GM12801 (cell line): ENCODE measurements around the gene CREBRF.

Source experiments
- TF ChIP-seq, protein P1 (sequence below): IDR thresholded peaks from one replicate; pipeline ENCODE4 v1.5.1; 2011; ENCODE audit warnings: control low read depth; ENCODE audit not compliant: insufficient read length; ENCODE audit errors: extremely low read depth

The CREBRF gene

GRCh38 chr5:173075137-173075843, 19.1 kb downstream of the CREBRF start:
- TF ChIP-seq, protein P1, sequence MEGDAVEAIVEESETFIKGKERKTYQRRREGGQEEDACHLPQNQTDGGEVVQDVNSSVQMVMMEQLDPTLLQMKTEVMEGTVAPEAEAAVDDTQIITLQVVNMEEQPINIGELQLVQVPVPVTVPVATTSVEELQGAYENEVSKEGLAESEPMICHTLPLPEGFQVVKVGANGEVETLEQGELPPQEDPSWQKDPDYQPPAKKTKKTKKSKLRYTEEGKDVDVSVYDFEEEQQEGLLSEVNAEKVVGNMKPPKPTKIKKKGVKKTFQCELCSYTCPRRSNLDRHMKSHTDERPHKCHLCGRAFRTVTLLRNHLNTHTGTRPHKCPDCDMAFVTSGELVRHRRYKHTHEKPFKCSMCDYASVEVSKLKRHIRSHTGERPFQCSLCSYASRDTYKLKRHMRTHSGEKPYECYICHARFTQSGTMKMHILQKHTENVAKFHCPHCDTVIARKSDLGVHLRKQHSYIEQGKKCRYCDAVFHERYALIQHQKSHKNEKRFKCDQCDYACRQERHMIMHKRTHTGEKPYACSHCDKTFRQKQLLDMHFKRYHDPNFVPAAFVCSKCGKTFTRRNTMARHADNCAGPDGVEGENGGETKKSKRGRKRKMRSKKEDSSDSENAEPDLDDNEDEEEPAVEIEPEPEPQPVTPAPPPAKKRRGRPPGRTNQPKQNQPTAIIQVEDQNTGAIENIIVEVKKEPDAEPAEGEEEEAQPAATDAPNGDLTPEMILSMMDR, result no peak

GRCh38 chr5:173075970-173076369, 19.8 kb downstream of the CREBRF start:
- TF ChIP-seq, protein P1, result no peak

GRCh38 chr5:173078878-173079277, 22.7 kb downstream of the CREBRF start:
- TF ChIP-seq, protein P1, result no peak

DNA sequence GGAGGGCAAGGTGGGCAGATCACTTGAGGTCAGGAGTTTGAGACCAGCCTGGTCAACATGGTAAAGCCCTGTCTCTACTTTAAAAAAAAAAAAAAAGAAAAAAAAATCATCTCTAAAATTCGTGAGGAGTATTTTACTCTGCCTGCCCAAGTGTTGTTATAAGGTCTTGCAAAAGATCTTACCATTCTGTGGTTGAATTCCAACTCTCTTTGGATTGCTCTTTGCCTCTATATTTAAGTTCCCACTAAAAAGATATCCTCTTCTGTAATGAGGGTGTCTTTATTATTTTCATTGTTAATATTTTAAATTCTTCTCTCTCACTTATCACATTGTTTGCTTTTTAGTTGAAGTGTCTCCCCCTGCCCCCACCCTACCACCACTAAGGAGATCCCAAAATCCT, 33.4 kb downstream of the CREBRF start:
- TF ChIP-seq, protein P1, result no peak

GRCh38 chr5:173090639-173091038, 34.5 kb downstream of the CREBRF start:
- TF ChIP-seq, protein P1, result no peak

GRCh38 chr5:173091981-173092380, 35.8 kb downstream of the CREBRF start:
- TF ChIP-seq, protein P1, result no peak

DNA sequence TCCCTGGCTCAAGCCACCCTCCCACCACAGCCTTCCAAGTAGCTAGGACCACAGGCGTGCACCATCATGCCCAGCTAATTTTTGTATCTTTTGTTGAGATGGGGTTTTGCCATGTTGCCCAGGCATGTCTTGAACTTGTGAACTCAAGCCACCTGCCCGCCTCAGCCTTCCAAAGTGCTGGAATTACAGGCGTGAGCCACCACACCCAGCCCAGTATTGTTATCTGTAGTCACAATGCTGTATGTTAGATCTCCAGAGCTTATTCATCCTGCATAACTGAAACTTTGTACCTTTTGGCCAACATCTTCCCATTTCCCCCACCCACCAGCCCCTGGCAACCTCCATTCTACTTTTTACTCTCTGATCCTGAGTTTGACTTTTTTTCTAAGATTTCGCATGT, 37.5 kb downstream of the CREBRF start:
- TF ChIP-seq, protein P1, result no peak
